ENCODE measurements around the gene LYPD4. TPM values are rescaled to one million over a fixed set of nuclear protein-coding genes. Genes with fewer than 3 reads are reported as not detected.

LYPD4 gene
- total RNA-seq, 1 experiment from 2014 or later = not detected

- TF ChIP-seq PRDM15 (CRISPR knock-in tag; IDR thresholded peaks at IDR 0.05) (no peak), FOXJ3 (CRISPR knock-in tag; IDR thresholded peaks at IDR 0.05; ENCODE audit: borderline replicate concordance) (no peak), RORB (CRISPR knock-in tag; IDR thresholded peaks at IDR 0.05) (no peak), ZNF263 (CRISPR knock-in tag; IDR thresholded peaks at IDR 0.05; ENCODE audit: low read depth) (no peak), KAT7 (CRISPR knock-in tag; IDR thresholded peaks at IDR 0.05; ENCODE audit: borderline replicate concordance) (no peak)
These were observed 29.2 kb downstream of the LYPD4 start (continued) for GRCh38 chr19:41815301-41815700.

- H3K27me3 Mint-ChIP-seq (ENCODE audit: low read depth) = no peaks in the 10 kb centered on the region; the same call in 1 of the 2 replicates
- H3K36me3 Mint-ChIP-seq = no peaks in the 10 kb centered on the region
- H3K27ac Mint-ChIP-seq = no peak overlapping the region
- ChIA-PET CTCF (interaction anchor here (0.6 to 3.5 kb wide), 8 partner anchors 19 to 217 kb away, joined by 3 to 24 read pairs (median 6); no protein-coding TSS in a partner anchor), POLR2A (no interaction called here)
- ATAC-seq (no peak), DNase-seq (ENCODE audit: low spot score) (no peak)
- no peak overlapping the region for H3K4me3 Mint-ChIP-seq
- H3K4me1 Mint-ChIP-seq = no peaks in the 10 kb centered on the region
- H3K9me3 Mint-ChIP-seq = no peaks in the 10 kb centered on the region
- TF ChIP-seq PRDM15 (CRISPR knock-in tag; IDR thresholded peaks at IDR 0.05) = no peak
- TF ChIP-seq CREM (CRISPR knock-in tag; IDR thresholded peaks at IDR 0.05) = no peak
- no peak for TF ChIP-seq ELF4 (CRISPR knock-in tag; IDR thresholded peaks at IDR 0.05; ENCODE audit: low read depth)
- no peak for TF ChIP-seq ZNF263 (CRISPR knock-in tag; IDR thresholded peaks at IDR 0.05; ENCODE audit: low read depth)
- TF ChIP-seq, protein P1, sequence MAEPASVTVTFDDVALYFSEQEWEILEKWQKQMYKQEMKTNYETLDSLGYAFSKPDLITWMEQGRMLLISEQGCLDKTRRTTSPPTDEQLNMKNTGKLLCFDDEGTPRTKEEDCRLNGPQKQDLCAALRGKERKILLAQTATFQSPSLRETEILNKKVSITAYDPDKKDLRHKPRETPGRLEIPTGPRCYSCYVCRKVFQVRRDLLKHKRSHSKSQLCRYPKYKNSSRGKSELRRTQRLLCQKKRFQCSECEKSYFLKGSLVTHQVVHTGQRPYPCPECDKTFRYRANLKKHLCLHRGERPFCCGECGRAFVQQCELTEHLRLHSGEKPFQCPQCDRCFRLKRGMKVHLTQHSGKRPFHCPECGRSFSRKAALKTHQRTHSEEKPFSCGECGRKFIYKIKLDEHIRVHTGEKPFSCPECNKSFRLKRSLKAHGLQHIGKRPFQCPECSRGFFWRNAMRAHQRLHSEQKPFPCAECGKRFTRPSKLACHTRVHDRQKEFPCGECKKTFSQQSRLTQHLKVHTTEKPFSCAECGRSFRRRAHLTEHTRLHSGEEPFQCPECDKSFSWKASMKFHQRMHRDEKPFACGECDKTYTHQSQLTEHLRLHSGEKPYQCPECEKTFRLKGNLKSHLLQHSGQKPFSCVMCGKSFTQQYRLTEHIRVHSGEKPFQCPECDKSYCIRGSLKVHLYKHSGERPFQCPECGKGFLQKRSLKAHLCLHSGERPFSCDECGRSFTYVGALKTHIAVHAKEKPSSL (CRISPR knock-in tag; conservative IDR thresholded peaks at IDR 0.05) = no peak
- TF ChIP-seq, protein P2, sequence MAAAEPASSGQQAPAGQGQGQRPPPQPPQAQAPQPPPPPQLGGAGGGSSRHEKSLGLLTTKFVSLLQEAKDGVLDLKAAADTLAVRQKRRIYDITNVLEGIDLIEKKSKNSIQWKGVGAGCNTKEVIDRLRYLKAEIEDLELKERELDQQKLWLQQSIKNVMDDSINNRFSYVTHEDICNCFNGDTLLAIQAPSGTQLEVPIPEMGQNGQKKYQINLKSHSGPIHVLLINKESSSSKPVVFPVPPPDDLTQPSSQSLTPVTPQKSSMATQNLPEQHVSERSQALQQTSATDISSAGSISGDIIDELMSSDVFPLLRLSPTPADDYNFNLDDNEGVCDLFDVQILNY (CRISPR knock-in tag; IDR thresholded peaks at IDR 0.05) = no peak
- no peak for TF ChIP-seq FOXJ3 (CRISPR knock-in tag; IDR thresholded peaks at IDR 0.05; ENCODE audit: borderline replicate concordance)
- TF ChIP-seq, protein P3, sequence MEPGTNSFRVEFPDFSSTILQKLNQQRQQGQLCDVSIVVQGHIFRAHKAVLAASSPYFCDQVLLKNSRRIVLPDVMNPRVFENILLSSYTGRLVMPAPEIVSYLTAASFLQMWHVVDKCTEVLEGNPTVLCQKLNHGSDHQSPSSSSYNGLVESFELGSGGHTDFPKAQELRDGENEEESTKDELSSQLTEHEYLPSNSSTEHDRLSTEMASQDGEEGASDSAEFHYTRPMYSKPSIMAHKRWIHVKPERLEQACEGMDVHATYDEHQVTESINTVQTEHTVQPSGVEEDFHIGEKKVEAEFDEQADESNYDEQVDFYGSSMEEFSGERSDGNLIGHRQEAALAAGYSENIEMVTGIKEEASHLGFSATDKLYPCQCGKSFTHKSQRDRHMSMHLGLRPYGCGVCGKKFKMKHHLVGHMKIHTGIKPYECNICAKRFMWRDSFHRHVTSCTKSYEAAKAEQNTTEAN (CRISPR knock-in tag; IDR thresholded peaks at IDR 0.05) = no peak
- TF ChIP-seq ZNF317 (CRISPR knock-in tag; IDR thresholded peaks at IDR 0.05; ENCODE audit: borderline replicate concordance, low read depth) = no peak
- no peak for TF ChIP-seq MXD4 (CRISPR knock-in tag; IDR thresholded peaks at IDR 0.05; ENCODE audit: borderline replicate concordance)
- no peak for TF ChIP-seq RELA (CRISPR knock-in tag; IDR thresholded peaks at IDR 0.05; ENCODE audit: borderline replicate concordance)
- no peak for TF ChIP-seq SMAD3 (CRISPR knock-in tag; IDR thresholded peaks at IDR 0.05; ENCODE audit: borderline replicate concordance)
- TF ChIP-seq ETV6 (CRISPR knock-in tag; IDR thresholded peaks at IDR 0.05) = no peak
- TF ChIP-seq, protein P4, sequence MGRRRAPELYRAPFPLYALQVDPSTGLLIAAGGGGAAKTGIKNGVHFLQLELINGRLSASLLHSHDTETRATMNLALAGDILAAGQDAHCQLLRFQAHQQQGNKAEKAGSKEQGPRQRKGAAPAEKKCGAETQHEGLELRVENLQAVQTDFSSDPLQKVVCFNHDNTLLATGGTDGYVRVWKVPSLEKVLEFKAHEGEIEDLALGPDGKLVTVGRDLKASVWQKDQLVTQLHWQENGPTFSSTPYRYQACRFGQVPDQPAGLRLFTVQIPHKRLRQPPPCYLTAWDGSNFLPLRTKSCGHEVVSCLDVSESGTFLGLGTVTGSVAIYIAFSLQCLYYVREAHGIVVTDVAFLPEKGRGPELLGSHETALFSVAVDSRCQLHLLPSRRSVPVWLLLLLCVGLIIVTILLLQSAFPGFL (CRISPR knock-in tag; IDR thresholded peaks at IDR 0.05; ENCODE audit: borderline replicate concordance) = no peak
- TF ChIP-seq ZNF138 (CRISPR knock-in tag; conservative IDR thresholded peaks at IDR 0.05) = no peak
- no peak for TF ChIP-seq CBFB (CRISPR knock-in tag; IDR thresholded peaks at IDR 0.05; ENCODE audit: low read depth)
- TF ChIP-seq ZNF121 (CRISPR knock-in tag; IDR thresholded peaks at IDR 0.05) = no peak
- no peak for TF ChIP-seq GABPB1 (CRISPR knock-in tag; IDR thresholded peaks at IDR 0.05)
These were observed 30.6 kb downstream of the LYPD4 start for GRCh38 chr19:41813911-41814310.

Measured in WTC11 (cell line).